Kidney epithelial cell (primary cell): Measurements from ENCODE around the gene BBS9. TPM values are rescaled to one million over a fixed set of nuclear protein-coding genes. Genes with fewer than 3 reads are reported as not detected.

Experiments used
- DNase-seq: peaks from one replicate; pipeline ENCODE4 v3.0.0-alpha.2; 2010; ENCODE audit warnings: low read depth
- H3K27me3 ChIP-seq: 2 replicates; pipeline ENCODE4 v1.6.0; 2011; ENCODE audit warnings: low read length; ENCODE audit not compliant: control insufficient read depth, insufficient read depth
- H3K36me3 ChIP-seq: 2 replicates; pipeline ENCODE4 v1.5.1; 2011; ENCODE audit warnings: low read length; ENCODE audit not compliant: control insufficient read depth, insufficient read depth
- H3K4me3 ChIP-seq: 2 replicates; pipeline ENCODE4 v1.5.1; 2011; ENCODE audit warnings: low read depth, mild to moderate bottlenecking, control low read depth, low read length
- total RNA-seq: library from RNA; depleted of rRNA; stranded (reverse); fragments of >200 nt; gene quantifications from 2 replicates; pipeline ENCODE4 v1.2.3, GENCODE V29; 2015
- TF ChIP-seq, protein P1 (sequence below): IDR thresholded peaks from 2 replicates; pipeline ENCODE4 v1.5.1; 2011; ENCODE audit warnings: mild to moderate bottlenecking, moderate library complexity, low read length, control low read depth, inconsistent platforms; ENCODE audit not compliant: insufficient read depth, poor library complexity, severe bottlenecking

The BBS9 gene
- total RNA-seq, 1 donor from 2014 or later = 20.4 TPM

DNA sequence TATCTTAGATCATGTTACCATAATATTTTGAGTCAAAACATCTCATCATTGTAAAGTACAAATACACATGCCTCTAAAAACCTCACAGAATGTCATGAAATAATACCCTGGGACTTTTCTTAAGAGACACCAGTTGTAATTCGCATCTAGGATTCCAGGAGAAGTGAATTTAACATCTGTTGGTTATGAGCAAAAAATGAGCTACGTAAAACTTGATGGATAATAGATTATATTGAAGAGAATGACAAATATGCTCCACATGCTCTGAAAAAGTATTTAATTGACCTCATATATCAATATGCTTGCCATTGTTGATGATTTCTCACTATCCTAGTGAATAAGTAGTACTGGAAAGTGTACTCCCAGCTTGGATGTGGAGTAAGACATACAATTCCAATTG is 227.0 kb downstream of the BBS9 start:
- TF ChIP-seq, protein P1, sequence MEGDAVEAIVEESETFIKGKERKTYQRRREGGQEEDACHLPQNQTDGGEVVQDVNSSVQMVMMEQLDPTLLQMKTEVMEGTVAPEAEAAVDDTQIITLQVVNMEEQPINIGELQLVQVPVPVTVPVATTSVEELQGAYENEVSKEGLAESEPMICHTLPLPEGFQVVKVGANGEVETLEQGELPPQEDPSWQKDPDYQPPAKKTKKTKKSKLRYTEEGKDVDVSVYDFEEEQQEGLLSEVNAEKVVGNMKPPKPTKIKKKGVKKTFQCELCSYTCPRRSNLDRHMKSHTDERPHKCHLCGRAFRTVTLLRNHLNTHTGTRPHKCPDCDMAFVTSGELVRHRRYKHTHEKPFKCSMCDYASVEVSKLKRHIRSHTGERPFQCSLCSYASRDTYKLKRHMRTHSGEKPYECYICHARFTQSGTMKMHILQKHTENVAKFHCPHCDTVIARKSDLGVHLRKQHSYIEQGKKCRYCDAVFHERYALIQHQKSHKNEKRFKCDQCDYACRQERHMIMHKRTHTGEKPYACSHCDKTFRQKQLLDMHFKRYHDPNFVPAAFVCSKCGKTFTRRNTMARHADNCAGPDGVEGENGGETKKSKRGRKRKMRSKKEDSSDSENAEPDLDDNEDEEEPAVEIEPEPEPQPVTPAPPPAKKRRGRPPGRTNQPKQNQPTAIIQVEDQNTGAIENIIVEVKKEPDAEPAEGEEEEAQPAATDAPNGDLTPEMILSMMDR = no peak
- Histone ChIP-seq H3K4me3 (no peak overlapping the region), H3K36me3 (no peaks in the 10 kb centered on the region), H3K27me3 (no peaks in the 10 kb centered on the region)
- DNase-seq = no peak

DNA sequence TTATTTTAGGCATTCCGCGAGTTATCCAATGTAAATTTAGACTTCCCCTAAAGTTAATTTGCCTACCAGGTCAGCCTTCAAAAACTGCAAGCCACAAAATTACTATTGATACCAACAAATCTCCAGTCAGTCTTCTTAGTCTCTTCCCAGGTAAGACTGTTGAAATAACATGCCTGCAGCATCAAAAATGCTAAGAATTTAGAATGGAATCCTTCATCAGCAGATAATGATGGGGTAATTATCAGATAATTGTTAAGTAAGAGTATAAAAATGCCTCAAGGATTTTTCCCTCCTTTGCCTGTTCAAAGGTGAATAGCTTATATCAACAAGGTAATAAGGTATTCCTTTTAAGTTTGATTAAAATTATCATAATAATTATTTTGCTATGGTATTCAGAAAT is 228.5 kb downstream of the BBS9 start:
- Histone ChIP-seq H3K4me3 (no peak overlapping the region), H3K36me3 (no peaks in the 10 kb centered on the region), H3K27me3 (no peaks in the 10 kb centered on the region)
- TF ChIP-seq, protein P1 = no peak
- DNase-seq = no peak

DNA sequence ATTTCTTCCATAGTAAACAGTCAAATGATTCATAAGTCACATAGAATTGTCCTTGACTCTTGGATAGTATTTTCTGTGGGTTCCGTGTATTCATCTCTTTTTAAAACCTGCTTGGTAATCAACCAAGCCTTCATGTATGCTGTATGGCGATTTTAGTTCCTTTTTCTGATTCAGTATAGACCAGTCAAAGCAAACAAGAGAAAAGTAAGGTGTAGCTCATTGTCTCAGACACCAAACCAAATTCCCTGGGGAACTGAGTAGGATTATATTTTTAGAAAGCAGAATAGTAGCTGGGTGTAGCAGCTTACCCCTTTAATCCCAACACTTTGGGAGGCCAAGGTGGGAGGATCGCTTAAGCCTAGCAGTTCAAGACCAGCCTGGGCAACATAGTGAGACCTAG is 240.5 kb downstream of the BBS9 start:
- DNase-seq = no peak
- Histone ChIP-seq H3K4me3 (no peak overlapping the region), H3K27me3 (no peaks in the 10 kb centered on the region), H3K36me3 (no peaks in the 10 kb centered on the region)
- TF ChIP-seq, protein P1 = no peak

DNA sequence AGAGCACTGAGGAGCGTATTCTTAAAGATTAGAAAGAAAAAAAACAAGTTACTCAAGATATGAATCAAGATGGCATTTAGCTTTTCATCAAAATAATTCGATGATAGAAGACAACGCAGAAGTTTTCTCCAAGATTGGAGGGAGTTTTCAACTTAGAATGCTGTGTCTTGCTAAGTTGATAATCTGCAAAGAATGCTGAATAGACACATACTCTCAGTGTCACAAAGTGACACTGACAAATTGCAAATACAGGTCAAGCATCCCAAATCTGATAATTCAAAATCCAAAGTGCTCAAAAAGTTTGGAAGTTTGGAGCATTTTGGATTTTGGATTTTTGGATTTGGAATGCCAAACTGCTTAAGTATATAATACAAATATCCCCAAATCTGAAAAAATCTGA is 243.8 kb downstream of the BBS9 start:
- TF ChIP-seq, protein P1 = no peak
- no peak overlapping the region for H3K4me3 ChIP-seq
- no peak for DNase-seq
- no peaks in the 10 kb centered on the region for H3K36me3 ChIP-seq
- H3K27me3 ChIP-seq = no peaks in the 10 kb centered on the region

DNA sequence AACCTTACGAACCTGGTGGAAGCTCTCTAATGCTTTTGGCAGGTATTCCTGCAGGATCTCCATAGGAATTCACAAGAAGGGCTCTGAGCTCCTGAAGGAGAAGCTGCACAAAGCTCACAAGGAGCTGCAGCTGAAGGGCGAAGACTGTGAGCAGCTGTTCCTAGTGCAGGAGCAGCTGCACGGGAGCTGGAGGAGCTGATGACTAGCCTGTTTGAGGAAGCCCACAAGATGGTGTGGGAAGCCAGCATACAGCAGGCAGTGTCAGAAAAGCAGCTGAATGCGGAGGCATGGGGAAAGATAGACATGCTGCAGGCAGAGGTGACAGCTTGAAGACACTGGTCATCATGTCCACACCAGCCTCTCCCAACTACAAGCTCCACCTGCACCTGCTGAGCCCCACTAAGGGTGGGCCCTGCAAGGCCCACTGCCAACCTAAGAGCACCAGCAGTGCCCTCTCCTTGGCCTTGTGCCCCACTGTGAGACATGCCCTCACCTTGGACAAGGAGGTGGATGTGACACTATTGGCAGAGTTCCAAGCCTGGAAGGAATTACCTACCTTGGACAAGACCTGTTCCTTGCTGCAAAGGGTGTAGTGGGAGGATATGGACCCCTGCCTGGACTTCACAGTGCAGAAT is 250.6 kb downstream of the BBS9 start:
- Histone ChIP-seq H3K4me3 (no peak overlapping the region), H3K27me3 (no peaks in the 10 kb centered on the region), H3K36me3 (no peaks in the 10 kb centered on the region)
- TF ChIP-seq, protein P1 = no peak
- DNase-seq = no peak

DNA sequence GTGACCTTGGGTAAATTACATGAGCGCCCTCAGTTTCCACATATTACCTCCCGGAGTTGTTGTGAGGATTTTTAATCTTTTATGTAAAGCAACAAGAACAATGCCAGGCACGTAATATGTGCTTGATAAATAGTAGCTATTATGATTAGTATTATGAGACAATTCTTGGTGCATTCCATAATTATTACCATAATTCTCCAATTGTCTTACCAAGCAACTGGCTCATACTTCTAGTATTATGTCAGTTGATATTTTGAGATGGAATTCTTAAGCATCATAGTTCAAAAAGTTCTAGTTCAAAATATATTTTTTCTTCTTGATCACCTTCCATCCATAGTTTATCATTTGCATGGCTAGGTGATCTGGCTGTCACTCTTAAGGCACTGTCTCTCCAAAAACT is 259.0 kb downstream of the BBS9 start:
- no peaks in the 10 kb centered on the region for H3K36me3 ChIP-seq
- TF ChIP-seq, protein P1 = no peak
- DNase-seq = no peak
- H3K27me3 ChIP-seq = no peaks in the 10 kb centered on the region
- no peak overlapping the region for H3K4me3 ChIP-seq
